GM10266 (cell line): ENCODE results near the gene RETN.

Experiments
- DNase-seq: peaks from one replicate; pipeline ENCODE4 v3.0.0; 2012; ENCODE audit errors: extremely low spot score
- TF ChIP-seq, protein P1 (sequence below): IDR thresholded peaks from 2 replicates; pipeline ENCODE4 v1.5.1; 2012; ENCODE audit warnings: mild to moderate bottlenecking, low read depth; ENCODE audit not compliant: control insufficient read depth, insufficient read depth; ENCODE audit errors: missing control alignments

RETN gene

GRCh38 chr19:7694499-7694898 is 25.6 kb downstream of the RETN start:
- no peak for DNase-seq
- TF ChIP-seq, protein P1, sequence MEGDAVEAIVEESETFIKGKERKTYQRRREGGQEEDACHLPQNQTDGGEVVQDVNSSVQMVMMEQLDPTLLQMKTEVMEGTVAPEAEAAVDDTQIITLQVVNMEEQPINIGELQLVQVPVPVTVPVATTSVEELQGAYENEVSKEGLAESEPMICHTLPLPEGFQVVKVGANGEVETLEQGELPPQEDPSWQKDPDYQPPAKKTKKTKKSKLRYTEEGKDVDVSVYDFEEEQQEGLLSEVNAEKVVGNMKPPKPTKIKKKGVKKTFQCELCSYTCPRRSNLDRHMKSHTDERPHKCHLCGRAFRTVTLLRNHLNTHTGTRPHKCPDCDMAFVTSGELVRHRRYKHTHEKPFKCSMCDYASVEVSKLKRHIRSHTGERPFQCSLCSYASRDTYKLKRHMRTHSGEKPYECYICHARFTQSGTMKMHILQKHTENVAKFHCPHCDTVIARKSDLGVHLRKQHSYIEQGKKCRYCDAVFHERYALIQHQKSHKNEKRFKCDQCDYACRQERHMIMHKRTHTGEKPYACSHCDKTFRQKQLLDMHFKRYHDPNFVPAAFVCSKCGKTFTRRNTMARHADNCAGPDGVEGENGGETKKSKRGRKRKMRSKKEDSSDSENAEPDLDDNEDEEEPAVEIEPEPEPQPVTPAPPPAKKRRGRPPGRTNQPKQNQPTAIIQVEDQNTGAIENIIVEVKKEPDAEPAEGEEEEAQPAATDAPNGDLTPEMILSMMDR, result no peak

GRCh38 chr19:7697721-7698287 is 29.0 kb downstream of the RETN start:
- DNase-seq, result no peak
- TF ChIP-seq, protein P1, result no peak

DNA sequence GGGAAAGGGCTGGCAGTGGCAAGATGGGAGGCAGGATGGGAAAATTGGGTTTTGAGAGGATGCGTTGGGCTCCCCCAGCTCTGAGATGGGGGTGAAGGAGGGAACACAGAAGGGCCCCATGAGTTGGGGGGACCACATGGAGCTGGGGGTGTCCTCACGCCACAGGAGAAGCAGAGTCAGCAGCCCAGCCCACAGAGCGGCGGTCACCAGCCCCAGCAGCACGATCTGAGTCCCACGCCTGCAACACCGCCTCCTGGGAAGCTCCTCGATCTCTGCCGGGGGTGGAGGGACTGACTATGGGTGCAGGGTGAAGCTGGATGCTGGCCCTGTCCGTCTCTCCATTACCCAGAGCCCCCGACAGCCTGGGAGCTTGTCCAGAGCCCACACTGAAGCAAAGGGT is 29.7 kb downstream of the RETN start:
- TF ChIP-seq, protein P1, result no peak
- DNase-seq, result no peak

- no peak for DNase-seq
- TF ChIP-seq, protein P1, result no peak
These were observed 30.2 kb downstream of the RETN start for GRCh38 chr19:7699003-7699402.

GRCh38 chr19:7699417-7700401 is 30.9 kb downstream of the RETN start:
- no peak for DNase-seq
- TF ChIP-seq, protein P1, result no peak

DNA sequence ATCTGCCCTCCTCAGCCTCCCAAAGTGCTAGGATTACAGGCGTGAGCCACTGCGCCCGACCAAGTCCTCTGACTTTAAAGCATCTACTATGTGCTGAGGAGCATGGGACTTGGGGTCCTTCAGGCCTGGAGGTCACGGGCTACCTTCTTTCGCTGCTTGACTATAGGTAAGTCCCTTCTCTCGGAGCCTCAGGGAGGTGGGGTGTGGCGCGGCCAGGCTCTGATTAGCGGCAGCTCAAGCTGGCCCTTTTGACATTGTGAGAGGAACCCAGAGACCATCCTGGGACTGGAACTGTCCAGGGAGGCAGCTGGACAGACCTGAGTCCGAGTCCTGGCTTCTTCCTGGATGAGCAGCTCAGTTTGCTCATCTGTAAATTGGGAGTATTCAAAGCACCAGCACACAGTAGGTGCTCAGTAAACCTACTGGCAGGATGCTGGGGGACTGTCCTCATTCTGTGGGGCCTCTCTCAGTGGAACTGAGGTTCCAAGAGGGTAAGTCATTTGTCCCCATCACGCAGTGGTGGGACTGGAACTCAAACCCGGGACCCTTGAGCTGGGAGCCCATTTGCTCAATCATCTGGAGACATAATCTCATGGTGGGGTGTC is 32.3 kb downstream of the RETN start:
- TF ChIP-seq, protein P1, result no peak
- DNase-seq, result no peak
